Iris pigment epithelial cell (primary cell): ENCODE data around the gene CPNE5.
A peak's percentile ranks its signal among the peaks of the same experiment; 100 is the strongest.

ENCODE experiments used
- DNase-seq: peaks from one replicate; pipeline ENCODE4 v3.0.0-alpha.2; 2011; ENCODE audit warnings: low read depth

The CPNE5 gene

DNA sequence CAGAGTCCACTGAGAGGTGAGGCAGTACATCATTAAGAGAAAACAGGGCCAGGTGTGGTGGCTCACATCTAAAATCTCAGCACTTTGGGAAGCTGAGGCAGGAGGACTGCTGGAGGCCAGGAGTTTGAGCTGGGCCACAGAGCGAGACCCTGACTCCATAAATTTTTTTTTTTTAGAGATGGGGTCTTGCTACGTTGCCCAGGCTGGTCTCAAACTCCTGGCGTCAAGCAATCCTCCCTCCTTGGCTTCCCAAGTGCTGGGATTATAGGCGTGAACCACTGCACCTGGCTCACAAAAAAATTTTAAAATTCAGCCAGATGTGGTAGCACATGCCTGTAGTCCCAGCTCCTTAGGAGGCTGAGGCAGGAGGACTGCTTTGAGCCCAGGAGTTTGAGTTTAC lies 18.1 kb upstream of the CPNE5 start:
- DNase-seq, result no peak

DNA sequence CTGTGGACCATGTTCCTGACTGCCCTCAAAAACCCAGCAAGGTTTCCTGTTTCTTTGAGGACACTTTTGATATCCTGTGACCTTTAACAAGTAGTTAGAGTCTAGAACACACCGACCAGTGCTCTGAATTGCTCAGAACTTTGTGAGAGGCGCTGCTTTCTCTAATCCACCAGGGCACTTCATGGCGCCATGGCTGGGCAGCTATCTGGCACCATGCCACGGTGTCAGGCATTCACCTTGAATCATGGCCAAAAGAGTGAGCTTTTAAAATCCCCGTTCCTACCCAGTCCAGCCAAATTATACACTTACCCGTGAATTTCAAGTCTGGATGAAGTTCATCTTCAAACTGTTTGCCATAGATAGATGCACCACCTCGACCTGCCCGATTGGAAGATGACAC lies 17.0 kb upstream of the CPNE5 start:
- no peak for DNase-seq

- DNase-seq, result no peak
These were observed 16.5 kb upstream of the CPNE5 start for GRCh38 chr6:36855750-36856149.

GRCh38 chr6:36853325-36853724 lies 14.1 kb upstream of the CPNE5 start:
- DNase-seq, result peak; percentile 94

GRCh38 chr6:36852481-36853147 lies 13.4 kb upstream of the CPNE5 start:
- peak; percentile 87 for DNase-seq

DNA sequence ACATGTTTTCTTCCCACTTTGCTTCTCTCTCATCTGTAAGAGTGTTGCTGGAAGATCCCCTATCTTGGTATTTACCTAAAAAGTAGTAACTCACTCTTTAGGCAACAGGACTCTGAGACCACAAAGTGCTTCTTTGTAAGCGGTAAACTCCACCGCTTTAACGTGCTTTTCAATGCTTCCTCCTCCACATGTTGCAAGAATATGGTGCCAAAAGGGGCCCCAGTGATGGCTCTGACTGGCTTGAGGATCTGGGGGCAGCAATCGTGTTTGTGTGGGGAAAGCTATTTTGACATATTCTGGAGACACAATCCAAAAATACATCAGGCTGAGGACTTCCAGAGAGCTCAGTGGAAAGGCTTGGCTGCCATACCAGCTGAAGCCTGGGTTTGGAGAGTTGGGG lies 12.4 kb upstream of the CPNE5 start:
- peak; percentile 10 for DNase-seq

- peak; percentile 78 for DNase-seq
These were observed 11.9 kb upstream of the CPNE5 start for GRCh38 chr6:36851149-36851614.

DNA sequence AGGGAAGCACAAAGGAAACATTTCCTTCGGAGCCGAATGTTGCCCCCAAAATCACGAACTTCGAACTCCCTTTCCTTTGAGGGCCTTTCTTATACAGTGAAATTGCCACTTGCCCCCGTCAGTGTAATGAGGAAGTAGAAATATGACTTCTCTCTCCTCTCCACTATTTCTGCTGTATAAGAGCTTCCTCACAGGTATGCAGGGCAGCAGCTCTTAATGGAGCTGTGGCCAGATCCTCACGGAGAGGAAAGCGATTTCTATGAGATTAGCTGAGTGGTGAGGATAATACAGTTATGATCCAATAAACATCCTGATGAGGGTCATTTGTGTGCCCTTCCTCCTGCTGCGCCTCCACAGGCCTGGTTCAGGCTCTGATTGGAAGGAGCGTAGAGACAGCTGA lies 10.8 kb upstream of the CPNE5 start:
- no peak for DNase-seq

DNA sequence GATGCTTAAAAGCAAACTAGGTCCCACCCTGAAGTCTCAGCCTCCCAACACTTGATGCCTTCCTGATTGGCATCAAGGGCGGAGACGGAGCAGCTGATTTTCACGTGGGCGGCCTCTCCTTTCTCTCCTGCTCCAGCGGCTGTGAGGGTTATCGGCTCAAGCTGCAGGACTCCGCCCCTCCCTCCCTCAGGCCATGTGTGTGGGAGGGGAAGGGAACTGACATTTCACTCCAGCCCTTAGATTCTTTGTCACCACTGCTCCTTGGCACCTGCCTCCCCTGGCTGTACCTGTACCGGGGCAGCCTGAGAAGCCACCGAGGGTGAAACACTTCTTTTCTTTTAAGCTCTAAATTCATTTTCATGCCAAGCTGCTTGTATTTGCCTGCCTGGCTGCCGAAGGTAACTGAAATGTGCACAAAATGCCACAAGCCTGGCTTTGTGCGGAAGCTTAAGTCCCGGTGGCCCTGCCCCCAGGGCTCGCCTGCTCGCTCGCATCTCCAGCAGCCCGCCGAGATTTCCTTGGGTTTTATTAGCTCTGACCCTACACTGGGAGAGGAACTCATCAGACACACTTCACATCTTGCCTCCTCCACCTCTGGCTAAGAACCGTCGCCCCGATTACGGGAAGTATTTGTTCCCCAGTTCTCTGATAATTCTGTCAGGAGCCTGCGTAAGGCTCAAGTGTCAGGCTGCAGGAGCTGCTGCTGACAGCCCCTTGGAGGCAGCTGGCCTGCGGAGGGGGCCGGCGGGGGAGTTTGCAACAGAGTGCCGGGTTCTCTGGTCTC lies 9.6 kb upstream of the CPNE5 start:
- DNase-seq, result peak; percentile 19

DNA sequence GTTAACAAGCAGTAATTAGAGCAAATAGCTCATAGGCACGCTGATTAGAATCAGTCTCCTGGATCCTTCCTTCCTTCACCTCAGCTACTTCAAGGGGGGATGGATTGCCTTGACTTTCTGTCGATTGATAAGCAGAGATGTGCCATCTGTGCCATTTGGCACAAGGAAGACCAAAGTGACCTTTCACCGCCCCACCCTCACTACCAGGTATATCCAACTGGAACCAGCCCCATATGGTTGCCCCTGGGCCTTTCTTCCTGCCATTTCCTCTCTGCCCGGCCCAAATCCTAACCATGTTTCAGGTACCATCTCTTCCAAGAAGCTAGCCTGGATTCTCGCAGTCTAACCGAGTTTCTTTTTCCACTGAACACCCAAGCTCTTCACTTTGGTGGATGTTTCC lies 8.7 kb upstream of the CPNE5 start:
- no peak for DNase-seq

GRCh38 chr6:36847152-36847551 lies 7.9 kb upstream of the CPNE5 start:
- no peak for DNase-seq

DNA sequence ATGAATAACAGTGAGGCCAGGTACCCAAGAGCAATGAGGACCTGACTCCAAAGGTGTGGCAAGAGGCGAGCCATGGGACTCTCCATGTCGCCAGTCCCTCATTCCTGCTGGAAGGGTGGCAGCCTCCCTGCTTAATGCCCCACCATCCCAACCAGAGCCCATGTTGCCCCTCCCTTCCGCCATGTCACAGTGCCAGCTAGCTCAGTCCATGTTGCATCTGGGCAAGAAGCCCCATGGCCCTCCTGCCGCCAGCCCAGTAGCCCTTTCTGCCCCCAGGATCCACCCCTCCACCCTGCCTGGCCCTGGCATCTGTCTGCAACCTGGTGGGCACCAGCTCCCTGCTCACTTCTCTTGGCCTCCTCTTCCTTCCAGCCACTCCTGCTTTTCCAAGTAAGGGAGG lies 6.0 kb upstream of the CPNE5 start:
- DNase-seq, result no peak

- DNase-seq, result no peak
These were observed 5.3 kb upstream of the CPNE5 start for GRCh38 chr6:36844232-36845170.

- DNase-seq, result no peak
These were observed 3.9 kb upstream of the CPNE5 start for GRCh38 chr6:36843170-36843569.

DNA sequence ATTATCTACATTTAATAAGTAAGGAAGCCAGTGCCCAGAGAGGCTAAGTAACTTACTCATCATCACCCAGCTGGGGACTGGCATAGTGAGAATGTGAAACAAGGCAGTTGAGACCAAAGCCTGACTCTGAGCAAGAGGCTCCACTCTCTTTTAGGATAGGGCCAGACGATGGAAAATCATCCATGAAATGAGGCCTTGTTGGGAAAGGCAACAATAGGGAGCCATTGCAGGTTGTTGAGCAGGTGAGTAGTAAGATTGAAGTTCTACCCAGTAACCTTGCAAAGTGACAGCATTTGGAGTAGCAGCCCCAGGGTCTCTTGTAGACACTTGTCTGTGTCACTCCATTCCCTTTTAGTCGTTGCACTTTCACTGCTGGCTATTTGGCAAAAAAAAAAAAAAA lies 2.5 kb upstream of the CPNE5 start:
- no peak for DNase-seq

DNA sequence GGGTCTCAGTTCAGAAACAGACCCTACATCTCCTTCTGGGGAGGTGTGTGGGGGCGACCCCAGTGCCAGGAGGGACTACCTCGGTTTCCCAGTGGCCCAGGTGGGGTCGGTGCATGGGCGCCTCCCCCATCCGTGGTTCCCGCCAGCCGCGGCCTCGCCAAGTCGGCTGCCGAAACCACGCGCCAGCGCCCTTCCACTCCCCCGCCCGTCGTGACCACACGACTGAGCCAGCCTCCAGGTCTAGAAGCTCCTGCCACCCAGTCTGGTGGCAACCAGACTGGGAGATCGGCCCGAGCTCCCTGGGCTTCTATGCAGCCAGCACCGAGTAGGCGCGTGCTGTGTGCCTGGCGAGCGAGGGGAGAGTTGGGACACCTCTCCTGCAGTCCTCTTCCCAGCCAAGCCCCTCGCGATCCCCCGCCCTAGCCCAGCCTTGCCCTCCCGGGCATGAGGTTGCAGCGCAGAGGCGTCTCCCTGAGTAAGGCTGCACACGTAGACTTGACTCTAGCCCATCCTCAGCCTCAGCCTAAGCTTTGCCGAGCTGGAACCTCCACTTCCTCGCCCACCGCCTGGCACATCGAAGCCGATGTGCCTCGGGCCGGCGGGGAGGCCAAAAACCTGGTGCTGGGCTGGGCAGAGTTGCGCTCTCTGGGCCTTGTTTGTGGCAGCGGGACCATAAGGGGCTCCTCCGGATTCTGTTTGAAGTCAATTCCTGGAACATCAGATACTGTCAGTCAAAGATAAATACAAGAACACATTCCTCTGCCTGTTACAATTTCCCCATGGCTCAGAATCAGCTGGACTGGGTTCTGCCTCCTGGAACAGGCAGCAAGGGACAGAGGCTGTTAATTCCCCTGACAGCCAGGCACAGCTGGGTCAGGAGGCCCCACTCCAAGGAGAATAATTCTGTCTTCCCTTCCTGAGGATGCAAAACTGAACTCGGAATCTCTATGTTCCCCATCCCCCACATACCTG lies 1.5 kb upstream of the CPNE5 start:
- DNase-seq, result peak; percentile 16

DNA sequence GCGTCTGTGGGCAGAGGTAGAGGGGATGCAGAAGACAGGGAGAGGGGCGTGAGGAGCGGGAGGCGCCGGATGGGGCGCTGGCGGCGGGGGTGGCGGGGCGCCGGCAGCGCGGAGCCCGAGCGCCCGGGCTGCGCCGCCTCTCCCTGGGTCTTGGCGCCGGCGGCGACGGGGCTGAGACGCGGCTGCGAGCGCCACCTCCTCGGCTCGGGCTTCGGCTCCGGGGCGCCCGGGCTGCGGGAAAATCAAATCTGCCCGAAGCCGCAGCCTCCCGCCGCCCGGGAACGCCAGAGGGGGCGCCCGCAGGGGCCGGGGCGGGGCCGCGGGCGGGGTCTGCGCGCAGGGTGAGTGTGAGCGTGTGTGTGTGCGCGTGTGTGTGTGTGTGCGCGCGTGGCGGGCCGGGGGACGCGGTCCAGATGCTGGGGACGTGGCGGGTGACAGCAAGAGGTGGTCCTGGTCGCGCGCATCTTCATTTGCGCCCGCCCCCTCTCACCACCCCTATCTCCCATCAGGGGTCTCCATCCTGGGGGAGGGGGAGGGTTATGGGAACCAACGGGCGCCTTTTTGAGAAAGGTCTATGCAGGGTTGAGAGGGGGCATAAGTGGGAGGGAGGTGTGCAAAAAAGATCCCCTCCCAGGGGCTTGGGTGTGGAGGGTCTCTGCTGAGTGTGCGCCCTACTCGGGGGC lies 646 bp upstream of the CPNE5 start:
- DNase-seq, result no peak

DNA sequence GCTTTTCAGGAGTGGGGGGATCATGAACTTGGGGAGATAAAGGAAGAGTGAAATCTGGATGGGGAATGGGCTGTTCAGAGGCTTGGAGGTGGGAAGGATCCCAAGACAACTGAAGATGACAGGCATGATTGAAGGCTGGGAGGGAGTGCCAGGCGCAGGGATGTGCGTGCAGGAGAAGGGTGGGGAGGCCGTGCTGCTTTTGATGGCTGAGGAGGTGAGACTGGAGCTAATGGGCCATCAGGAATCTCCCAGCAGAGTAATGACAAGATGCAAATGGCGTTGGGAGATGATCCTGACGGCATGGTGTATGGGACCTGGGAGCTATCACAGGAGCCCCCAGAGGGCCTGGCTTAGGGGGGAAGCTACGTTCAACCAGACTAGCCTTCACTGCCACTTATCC lies 1.6 kb downstream of the CPNE5 start:
- no peak for DNase-seq

- DNase-seq, result no peak
These were observed 2.3 kb downstream of the CPNE5 start for GRCh38 chr6:36837022-36837339.

- DNase-seq, result no peak
These were observed 2.9 kb downstream of the CPNE5 start for GRCh38 chr6:36836111-36837021.
